Amygdala (tissue), 56 donors: Measurements from ENCODE around the gene ACE.

Experiments used
- DNase-seq, 56 donors: peaks; one replicate each; lab custom pipeline; 2025; lab: John Stamatoyannopoulos, UW

Gene ACE

DNA sequence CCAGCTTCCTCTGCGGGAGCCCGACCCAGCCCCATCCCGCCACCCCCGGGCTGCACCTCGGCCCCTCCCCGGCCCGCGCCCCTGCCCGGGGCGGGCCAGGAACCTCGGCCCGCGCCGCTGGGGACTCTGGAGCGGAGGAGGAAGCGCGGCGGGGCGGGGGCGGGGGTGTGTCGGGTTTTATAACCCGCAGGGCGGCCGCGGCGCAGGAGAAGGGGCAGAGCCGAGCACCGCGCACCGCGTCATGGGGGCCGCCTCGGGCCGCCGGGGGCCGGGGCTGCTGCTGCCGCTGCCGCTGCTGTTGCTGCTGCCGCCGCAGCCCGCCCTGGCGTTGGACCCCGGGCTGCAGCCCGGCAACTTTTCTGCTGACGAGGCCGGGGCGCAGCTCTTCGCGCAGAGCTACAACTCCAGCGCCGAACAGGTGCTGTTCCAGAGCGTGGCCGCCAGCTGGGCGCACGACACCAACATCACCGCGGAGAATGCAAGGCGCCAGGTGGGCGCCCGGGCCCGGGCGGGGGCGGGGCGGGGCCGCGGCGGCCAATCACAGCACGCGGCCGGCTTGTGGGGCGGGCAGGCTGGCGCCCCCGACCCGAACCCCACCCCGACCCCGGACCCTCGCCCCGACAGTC lies at the start of gene ACE:
TSS of gene ACE (plus strand) at position 208 of the 626 bp plus-strand sequence. CDS start at position 242, 34 bp downstream.
- peak in 6 of 56 donors; percentile 3 to 38 (median 30) for DNase-seq

- no peak for DNase-seq
Measured at GRCh38 chr17:63429766-63430165, 47.1 kb upstream of the ACE start.

- no peak for DNase-seq
Measured at GRCh38 chr17:63430223-63430622, 46.6 kb upstream of the ACE start.

- no peak for DNase-seq
Measured at GRCh38 chr17:63431618-63431938, 45.3 kb upstream of the ACE start.

DNA sequence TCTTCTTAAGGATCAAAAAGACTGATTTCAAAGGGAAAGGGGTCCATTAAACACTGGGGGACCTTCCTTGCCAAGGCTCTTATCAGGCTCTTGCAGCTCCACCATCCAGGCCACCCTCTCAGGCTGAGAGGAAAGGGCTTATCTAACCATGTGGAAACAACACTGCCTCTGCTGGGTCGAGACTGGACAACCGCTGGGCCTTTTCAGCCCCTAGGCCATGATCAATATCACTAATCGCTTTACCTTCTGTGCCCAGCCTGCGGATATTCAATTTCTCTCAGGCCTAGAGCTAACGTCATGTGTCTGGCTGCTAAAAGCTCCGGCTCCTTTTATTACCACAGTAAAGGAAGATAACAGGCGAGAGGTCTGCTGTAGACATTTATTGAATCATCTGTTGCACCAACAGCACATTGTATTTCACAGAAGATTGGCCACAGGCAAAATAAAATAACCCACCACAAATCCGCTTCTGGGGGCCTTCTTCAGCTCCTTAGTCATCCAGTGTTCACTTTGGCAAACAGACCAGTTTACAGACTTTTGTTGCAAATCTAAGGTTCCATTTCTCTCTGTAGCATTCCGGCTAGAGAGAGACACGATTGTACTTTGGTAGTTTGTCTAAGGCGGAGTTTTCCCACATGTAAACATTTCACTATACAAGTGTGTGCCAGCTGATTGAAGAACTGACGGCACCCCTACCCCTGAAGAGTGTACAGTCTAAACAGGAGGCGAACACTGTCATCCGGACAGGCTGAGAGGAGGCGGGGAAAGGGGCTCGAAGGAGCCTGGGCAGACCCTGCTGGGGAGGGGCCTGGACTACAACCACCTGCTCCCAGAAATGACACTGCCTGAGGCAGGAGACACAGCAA lies 44.7 kb upstream of the ACE start:
- DNase-seq, result no peak

DNA sequence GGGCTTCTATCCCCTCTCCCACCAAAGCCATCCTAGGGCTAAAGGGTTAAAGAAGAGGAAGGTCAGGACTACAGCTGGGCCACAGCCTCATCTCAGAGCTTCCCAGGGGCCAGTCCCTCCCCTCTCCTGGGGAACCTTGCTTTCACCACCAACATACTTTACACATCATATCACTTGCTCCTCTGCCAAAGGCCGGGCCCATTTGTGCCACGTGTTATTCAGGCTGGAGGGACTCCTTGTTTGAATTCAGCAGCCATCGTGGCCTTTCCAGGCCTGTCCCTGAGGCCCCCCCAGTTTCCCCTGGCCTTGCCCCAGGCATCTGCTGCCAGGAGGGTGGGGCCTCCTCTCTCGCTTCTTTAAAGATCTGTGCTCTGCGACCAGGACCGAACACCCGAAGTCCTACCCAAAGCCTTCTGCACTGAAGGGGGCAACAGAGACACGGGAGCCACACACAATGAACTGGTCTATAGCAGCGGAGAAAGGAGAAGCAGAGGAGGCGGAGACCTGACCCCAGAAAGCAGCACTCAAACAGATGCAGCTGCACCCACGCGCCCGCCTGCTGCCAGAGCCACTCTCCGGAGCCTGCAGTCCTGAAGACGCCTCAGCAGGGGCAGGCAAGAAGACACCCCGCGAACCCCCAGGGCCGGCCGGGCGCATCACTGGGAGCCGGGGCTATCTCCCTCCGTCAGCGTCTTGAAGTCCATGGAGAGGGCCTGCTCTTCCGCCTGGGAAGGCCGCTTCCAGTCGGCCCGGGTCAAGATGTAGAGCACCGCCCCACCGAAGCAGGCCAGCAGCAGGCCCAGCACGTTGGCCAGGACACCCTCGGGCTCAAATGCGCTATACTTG lies 42.9 kb upstream of the ACE start:
- DNase-seq, result peak in 10 of 56 donors; percentile 15 to 57 (median 44)

- peak in 47 of 56 donors; percentile 17 to 86 (median 53) for DNase-seq
Measured at GRCh38 chr17:63434951-63435571, 41.8 kb upstream of the ACE start.

DNA sequence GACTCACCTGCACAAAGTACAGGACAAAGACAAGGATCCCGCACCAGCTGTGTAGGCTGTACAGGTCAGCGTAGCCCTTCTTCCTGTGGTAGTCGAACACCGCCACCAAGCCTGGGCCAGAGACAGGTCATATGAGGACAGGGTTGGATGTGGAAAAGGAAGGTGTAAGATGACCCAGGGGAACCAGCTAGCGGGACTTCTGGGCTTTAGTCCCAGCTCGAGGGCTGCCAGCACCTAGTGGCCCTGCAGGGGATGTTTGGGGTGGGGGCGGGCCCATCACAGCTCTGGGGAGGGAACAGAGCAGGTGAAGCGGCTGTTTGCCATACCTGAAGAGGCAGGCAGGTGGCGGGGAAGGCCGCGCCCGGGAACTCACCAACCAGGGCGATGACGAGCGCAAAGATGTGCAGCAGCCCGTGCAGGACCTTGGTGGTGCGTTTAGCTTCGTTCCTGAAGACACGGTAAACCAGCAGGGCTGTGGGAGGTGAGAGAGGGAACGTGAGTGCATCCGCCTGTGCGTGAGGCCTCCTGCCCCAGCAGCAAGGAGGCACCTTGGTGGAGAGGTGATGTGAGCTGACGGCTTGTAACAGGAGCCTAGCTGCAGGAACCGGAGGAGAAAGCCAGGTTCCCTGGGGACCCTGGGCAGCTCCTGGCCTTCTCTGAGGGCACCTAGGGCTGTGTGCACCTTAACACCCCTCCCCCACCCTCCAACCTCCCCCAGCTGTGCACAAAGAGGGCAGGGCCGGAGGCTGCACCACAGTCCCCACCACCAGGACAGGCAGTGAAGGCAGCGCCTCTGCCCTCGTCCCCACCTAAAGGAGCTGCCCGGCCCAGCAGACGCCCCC lies 41.0 kb upstream of the ACE start:
- DNase-seq, result peak in 1 of 56 donors; percentile 10

DNA sequence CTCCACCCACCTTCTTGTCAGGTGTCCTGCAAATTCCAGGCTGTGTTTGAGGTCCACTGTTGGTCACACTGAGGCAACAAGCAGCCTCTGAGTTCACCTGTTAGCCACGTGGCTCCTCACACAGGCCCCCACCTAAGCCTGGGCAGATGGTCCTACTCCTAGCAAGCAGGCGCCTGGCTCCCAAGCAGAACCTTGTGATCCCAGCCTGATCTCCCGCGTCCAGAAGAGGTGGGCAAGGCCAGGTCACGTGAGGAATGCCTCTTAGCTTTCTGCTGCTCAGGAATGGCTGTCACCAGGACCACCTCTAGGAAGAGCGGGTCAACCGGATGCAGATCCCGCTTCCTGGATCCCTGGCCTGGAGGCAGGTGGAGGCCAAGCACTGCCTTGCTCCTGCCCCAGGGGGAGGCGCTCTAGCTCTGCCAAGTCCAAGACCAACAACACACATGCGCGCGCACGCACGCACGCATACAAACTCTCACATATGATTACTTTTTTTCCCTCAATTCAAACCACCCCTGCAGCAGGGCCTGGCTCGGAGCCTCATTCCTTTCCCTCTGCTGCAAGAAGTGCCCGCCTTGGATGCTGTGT lies 40.2 kb upstream of the ACE start:
- DNase-seq, result peak in 8 of 56 donors; percentile 21 to 55 (median 28)

DNA sequence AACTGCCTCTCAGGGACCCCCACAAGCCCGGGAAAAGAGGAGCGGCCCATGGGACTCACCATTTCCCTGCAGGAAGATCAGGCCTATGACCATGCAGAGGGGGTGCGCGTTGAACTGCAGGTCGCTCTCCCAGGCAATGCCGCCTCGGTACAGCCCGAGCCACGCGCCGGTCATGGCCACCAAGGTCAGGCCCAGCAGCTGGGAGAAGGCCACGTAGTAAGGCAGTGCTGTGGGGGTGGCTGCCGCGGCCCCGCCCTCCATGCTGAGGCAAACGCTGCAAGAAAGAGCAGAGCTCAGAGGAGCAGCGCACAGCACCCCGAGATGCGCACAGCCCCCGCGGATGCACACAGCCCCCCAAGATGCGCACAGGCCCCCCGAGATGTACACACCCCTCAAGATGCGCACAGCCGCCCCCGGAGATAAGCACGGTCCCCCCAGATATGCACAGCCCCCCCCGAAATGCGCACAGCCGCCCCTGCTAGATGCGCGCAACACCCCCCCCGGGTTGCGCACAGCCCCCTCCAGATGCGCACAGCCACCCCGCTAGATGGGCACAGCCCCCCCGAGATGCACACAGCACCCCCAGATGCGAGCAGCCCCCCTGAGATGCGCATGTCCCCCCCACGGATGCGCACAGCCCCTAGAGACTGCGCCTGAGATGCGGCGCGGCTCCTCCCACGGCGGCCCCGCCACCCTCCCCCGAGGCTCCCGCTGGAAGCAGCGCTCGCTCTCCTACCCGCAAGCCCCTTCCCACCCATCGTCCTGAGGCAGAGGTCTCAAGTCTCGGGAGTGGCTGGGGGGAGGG lies 39.4 kb upstream of the ACE start:
- DNase-seq, result peak in 1 of 56 donors; percentile 20

- DNase-seq, result no peak
Measured at GRCh38 chr17:63438092-63439051, 38.5 kb upstream of the ACE start.

DNA sequence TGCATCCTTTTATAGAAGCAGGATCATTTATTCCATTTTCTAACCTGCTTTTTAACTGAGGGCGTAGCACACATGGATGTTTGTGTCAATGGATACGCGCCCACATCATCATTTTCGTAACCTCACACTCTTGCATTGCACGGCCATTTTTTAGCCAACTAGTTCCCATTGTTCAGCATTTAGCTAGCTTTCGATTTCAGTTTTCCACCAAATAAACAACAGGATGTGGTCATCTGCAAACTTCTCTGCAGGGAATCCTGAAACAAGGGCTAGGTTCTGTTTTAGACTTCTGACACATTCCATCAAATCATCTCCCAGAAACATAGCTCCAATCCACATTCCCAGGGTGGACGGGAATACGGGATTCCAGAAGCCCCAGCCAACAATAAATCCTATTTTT lies 37.2 kb upstream of the ACE start:
- no peak for DNase-seq

- no peak for DNase-seq
Measured at GRCh38 chr17:63440127-63440769, 36.6 kb upstream of the ACE start.

- no peak for DNase-seq
Measured at GRCh38 chr17:63440770-63441335, 36.0 kb upstream of the ACE start.

DNA sequence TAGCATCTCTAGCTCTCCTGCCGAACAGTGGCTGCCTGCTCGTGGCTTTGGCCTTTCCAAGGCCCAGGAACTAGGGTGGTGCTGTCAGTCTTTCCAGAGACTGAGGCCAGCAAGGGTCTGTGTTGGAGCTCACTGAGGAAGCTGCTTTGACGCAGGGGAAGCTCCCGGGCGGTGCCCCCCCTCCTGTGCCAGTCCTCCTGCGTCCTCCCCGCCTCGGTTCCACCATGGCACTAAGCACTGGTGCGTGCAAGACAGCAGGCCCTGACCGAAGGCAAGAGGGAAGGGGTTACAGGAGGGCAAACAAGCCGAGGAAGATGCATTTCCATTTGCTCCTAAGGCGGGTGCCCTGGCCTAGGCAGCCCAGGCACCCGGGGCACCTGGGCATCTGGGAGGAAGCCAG lies 35.2 kb upstream of the ACE start:
- DNase-seq, result no peak

GRCh38 chr17:63442074-63442473 lies 34.8 kb upstream of the ACE start:
- DNase-seq, result no peak
